ENCODE results near the gene MVB12B. TPM values are rescaled to one million over a fixed set of nuclear protein-coding genes. Genes with fewer than 3 reads are reported as not detected.

MVB12B gene
- total and polyA plus RNA-seq, 2 donors = 4.4 to 11.5 TPM

DNA sequence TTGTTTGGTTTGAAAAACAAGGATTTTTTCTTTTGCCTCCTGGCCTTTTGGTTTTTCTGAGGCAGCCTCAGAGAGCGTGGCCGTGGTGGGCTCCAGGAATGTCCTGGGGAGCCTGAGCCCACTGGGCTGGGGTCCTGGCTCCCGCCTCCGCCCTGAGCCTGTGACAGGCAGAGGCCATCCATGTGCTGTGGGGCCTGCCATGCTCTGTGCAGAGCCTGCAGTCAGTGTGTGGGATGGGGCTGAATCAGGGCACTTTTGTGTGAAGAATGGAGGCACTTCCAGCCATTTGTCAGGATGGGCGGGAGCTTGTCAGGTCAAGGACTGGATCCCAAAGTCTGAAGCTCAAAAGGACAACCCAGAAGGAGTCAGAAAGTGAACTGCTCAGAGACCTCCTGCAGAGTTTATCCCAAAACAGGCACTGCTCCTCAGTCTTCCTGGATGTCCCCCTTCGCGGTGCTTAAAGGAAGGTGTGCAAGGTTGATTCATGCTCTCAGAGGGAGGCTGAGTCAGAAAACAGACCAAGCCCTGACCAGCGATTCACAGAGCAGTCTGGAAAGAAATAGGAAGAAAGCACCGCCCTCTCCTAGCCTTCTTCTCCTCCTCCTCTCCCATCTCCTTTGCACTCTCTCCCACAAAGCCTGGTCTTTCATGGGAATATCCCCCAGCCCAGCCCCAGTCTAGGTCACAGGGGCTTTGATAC is 53.2 kb downstream of the MVB12B start:
- WGBS = 96% methylated on average over 9 of the region's 9 CpGs
- peaks cover 0 to 12% of the 10 kb centered on the region in 2 donors for H3K36me3 ChIP-seq (ENCODE audit: control insufficient read depth in 2 of 2, insufficient read depth in 2 of 2, low read length in 1 of 2)

GRCh38 chr9:126380447-126380846 is 53.8 kb downstream of the MVB12B start:
- 99% methylated on average over 10 of the region's 10 CpGs for WGBS
- DNase-seq (ENCODE audit: low read depth in 6 of 9, low spot score in 9 of 9) = no peak

More for the DNA sequence above, 53.2 kb downstream of the MVB12B start:
- Histone ChIP-seq H3K27me3 (ENCODE audit: control insufficient read depth in 2 of 2, insufficient read depth in 1 of 2, low read length in 1 of 2) (no peaks in the 10 kb centered on the region), H3K4me1 (ENCODE audit: control insufficient read depth in 2 of 2, insufficient read depth in 2 of 2, low read length in 2 of 2) (peaks cover 12 to 18% of the 10 kb centered on the region in 2 donors), H3K27ac (ENCODE audit: low read depth in 1 of 2, low read length in 1 of 2) (no peak overlapping the region), H3K4me3 (ENCODE audit: low read length in 2 of 2) (no peak overlapping the region), H3K9me3 (ENCODE audit: control insufficient read depth in 2 of 2, insufficient read depth in 1 of 2, low read length in 1 of 2) (no peaks in the 10 kb centered on the region)
- DNase-seq (ENCODE audit: low read depth in 6 of 9, low spot score in 9 of 9) = no peak

DNA sequence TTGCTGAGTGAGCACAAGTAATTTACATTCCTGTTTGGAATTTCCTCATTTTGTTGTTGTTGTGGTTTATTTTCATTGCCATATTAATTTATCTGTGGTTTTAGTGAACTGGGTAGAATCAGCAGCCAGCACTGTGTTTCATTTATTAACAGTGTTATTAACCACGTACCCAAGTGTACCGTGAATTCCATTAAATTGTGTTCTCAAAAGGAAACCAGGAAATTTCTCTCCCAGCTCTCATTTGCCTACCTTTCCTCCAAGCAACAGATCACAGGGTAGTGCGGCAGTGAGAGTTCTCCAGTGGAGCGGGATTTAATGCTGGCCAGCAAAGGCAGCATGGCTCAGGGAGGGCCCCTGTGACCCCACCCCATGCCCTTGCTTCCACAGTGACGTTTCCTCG is 54.6 kb downstream of the MVB12B start:
- H3K4me1 ChIP-seq (ENCODE audit: control insufficient read depth in 2 of 2, insufficient read depth in 2 of 2, low read length in 2 of 2) = peaks cover 5 to 9% of the 10 kb centered on the region in 2 donors
- no peaks in the 10 kb centered on the region for H3K27me3 ChIP-seq (ENCODE audit: control insufficient read depth in 2 of 2, insufficient read depth in 1 of 2, low read length in 1 of 2)
- H3K27ac ChIP-seq (ENCODE audit: low read depth in 1 of 2, low read length in 1 of 2) = no peak overlapping the region
- no peaks in the 10 kb centered on the region for H3K9me3 ChIP-seq (ENCODE audit: control insufficient read depth in 2 of 2, insufficient read depth in 1 of 2, low read length in 1 of 2)
- 89% methylated on average over 6 of the region's 6 CpGs for WGBS
- no peak for DNase-seq (ENCODE audit: low read depth in 6 of 9, low spot score in 9 of 9)
- no peak overlapping the region for H3K4me3 ChIP-seq (ENCODE audit: low read length in 2 of 2)
- H3K36me3 ChIP-seq (ENCODE audit: control insufficient read depth in 2 of 2, insufficient read depth in 2 of 2, low read length in 1 of 2) = peaks cover 0 to 16% of the 10 kb centered on the region in 2 donors

More at GRCh38 chr9:126380447-126380846, 53.8 kb downstream of the MVB12B start:
- Histone ChIP-seq H3K36me3 (ENCODE audit: control insufficient read depth in 2 of 2, insufficient read depth in 2 of 2, low read length in 1 of 2) (peaks cover 0 to 15% of the 10 kb centered on the region in 2 donors), H3K27ac (ENCODE audit: low read depth in 1 of 2, low read length in 1 of 2) (no peak overlapping the region), H3K9me3 (ENCODE audit: control insufficient read depth in 2 of 2, insufficient read depth in 1 of 2, low read length in 1 of 2) (no peaks in the 10 kb centered on the region), H3K4me3 (ENCODE audit: low read length in 2 of 2) (no peak overlapping the region), H3K4me1 (ENCODE audit: control insufficient read depth in 2 of 2, insufficient read depth in 2 of 2, low read length in 2 of 2) (peaks cover 9 to 15% of the 10 kb centered on the region in 2 donors), H3K27me3 (ENCODE audit: control insufficient read depth in 2 of 2, insufficient read depth in 1 of 2, low read length in 1 of 2) (no peaks in the 10 kb centered on the region)

- H3K27ac ChIP-seq (ENCODE audit: low read depth in 1 of 2, low read length in 1 of 2) = no peak overlapping the region
- peaks cover 0 to 4% of the 10 kb centered on the region in 2 donors for H3K4me1 ChIP-seq (ENCODE audit: control insufficient read depth in 2 of 2, insufficient read depth in 2 of 2, low read length in 2 of 2)
- no peaks in the 10 kb centered on the region for H3K27me3 ChIP-seq (ENCODE audit: control insufficient read depth in 2 of 2, insufficient read depth in 1 of 2, low read length in 1 of 2)
- H3K36me3 ChIP-seq (ENCODE audit: control insufficient read depth in 2 of 2, insufficient read depth in 2 of 2, low read length in 1 of 2) = peaks cover 0 to 23% of the 10 kb centered on the region in 2 donors
- H3K9me3 ChIP-seq (ENCODE audit: control insufficient read depth in 2 of 2, insufficient read depth in 1 of 2, low read length in 1 of 2) = no peaks in the 10 kb centered on the region
- DNase-seq (ENCODE audit: low read depth in 6 of 9, low spot score in 9 of 9) = no peak
- H3K4me3 ChIP-seq (ENCODE audit: low read length in 2 of 2) = no peak overlapping the region
- WGBS = 94% methylated on average over 3 of the region's 3 CpGs
Observed at GRCh38 chr9:126383406-126384046, 56.9 kb downstream of the MVB12B start.

DNA sequence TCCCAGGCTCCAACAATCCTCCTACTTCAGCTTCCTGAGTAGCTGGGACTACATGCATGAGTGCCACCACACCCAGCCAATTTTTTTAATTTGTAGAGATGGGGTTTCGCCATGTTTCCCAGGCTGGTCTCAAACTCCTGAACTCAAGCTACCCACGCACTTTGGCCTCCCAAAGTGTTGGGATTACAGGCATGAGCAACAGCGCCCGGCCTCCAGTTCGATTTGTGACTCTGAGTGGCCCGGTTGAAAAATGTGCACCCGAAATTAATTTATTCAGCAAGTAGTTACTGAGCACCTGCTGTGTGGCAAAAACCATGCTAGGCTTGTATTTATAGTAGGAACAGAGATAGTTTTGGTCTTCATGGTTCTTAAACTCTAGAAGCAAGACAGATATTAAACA is 58.3 kb downstream of the MVB12B start:
- H3K27me3 ChIP-seq (ENCODE audit: control insufficient read depth in 2 of 2, insufficient read depth in 1 of 2, low read length in 1 of 2) = no peaks in the 10 kb centered on the region
- H3K27ac ChIP-seq (ENCODE audit: low read depth in 1 of 2, low read length in 1 of 2) = no peak overlapping the region
- H3K4me1 ChIP-seq (ENCODE audit: control insufficient read depth in 2 of 2, insufficient read depth in 2 of 2, low read length in 2 of 2) = peaks cover 5 to 10% of the 10 kb centered on the region in 2 donors
- no peak overlapping the region for H3K4me3 ChIP-seq (ENCODE audit: low read length in 2 of 2)
- H3K9me3 ChIP-seq (ENCODE audit: control insufficient read depth in 2 of 2, insufficient read depth in 1 of 2, low read length in 1 of 2) = no peaks in the 10 kb centered on the region
- no peak for DNase-seq (ENCODE audit: low read depth in 6 of 9, low spot score in 9 of 9)
- H3K36me3 ChIP-seq (ENCODE audit: control insufficient read depth in 2 of 2, insufficient read depth in 2 of 2, low read length in 1 of 2) = peaks cover 0 to 23% of the 10 kb centered on the region in 2 donors
- WGBS = 99% methylated on average over 7 of the region's 7 CpGs

- Histone ChIP-seq H3K9me3 (ENCODE audit: control insufficient read depth in 2 of 2, insufficient read depth in 1 of 2, low read length in 1 of 2) (no peaks in the 10 kb centered on the region), H3K27ac (ENCODE audit: low read depth in 1 of 2, low read length in 1 of 2) (no peak overlapping the region), H3K36me3 (ENCODE audit: control insufficient read depth in 2 of 2, insufficient read depth in 2 of 2, low read length in 1 of 2) (peaks cover 0 to 23% of the 10 kb centered on the region in 2 donors), H3K4me3 (ENCODE audit: low read length in 2 of 2) (no peak overlapping the region), H3K4me1 (ENCODE audit: control insufficient read depth in 2 of 2, insufficient read depth in 2 of 2, low read length in 2 of 2) (peaks cover 9 to 11% of the 10 kb centered on the region in 2 donors), H3K27me3 (ENCODE audit: control insufficient read depth in 2 of 2, insufficient read depth in 1 of 2, low read length in 1 of 2) (no peaks in the 10 kb centered on the region)
- DNase-seq (ENCODE audit: low read depth in 6 of 9, low spot score in 9 of 9) = peak in 1 of 9 donors; percentile 28
- 90% methylated on average over 5 of the region's 5 CpGs for WGBS
Observed at GRCh38 chr9:126386088-126386487, 59.5 kb downstream of the MVB12B start.

GRCh38 chr9:126386776-126387175 is 60.1 kb downstream of the MVB12B start:
- WGBS = 95% methylated on average over 6 of the region's 6 CpGs
- Histone ChIP-seq H3K4me1 (ENCODE audit: control insufficient read depth in 2 of 2, insufficient read depth in 2 of 2, low read length in 2 of 2) (peaks cover 9 to 11% of the 10 kb centered on the region in 2 donors), H3K4me3 (ENCODE audit: low read length in 2 of 2) (no peak overlapping the region), H3K27ac (ENCODE audit: low read depth in 1 of 2, low read length in 1 of 2) (no peak overlapping the region), H3K27me3 (ENCODE audit: control insufficient read depth in 2 of 2, insufficient read depth in 1 of 2, low read length in 1 of 2) (no peaks in the 10 kb centered on the region), H3K36me3 (ENCODE audit: control insufficient read depth in 2 of 2, insufficient read depth in 2 of 2, low read length in 1 of 2) (peaks cover 0 to 24% of the 10 kb centered on the region in 2 donors), H3K9me3 (ENCODE audit: control insufficient read depth in 2 of 2, insufficient read depth in 1 of 2, low read length in 1 of 2) (no peaks in the 10 kb centered on the region)
- no peak for DNase-seq (ENCODE audit: low read depth in 6 of 9, low spot score in 9 of 9)

DNA sequence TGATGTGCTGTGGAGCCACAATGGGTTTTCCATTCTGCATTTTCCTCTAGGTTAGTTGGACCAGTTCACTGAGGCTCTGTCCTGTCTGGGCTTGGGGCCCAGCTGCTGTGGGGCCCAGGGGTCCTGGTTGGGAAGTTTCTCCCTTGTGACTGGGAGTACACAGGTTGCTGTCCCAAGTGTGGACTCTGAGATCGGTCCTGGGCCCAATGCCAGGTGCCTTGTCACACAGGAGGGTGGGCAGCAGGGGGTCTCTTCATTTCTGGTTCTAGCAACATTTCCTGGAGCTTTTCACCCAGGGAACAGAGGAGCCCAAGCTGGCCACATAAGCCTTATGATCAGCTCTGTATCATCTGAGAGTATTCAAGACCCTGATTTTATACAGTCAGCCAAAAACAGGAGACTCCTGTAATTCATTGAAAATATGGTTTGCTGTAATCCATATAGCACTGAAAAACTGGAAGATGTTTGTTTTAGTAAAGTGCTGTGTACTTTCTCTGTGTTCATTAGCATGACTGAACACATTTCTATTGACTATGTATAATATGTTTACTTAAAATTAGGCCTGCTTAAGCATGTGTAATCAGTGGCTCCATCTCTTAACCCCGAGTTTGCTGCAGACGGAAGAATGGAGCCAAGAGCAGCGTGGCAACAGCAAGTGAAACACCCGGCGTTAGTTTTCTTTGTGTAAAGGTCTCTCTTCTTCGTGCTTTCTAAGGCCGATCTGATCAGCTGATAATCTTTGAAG is 62.5 kb downstream of the MVB12B start:
- Histone ChIP-seq H3K27ac (ENCODE audit: low read depth in 1 of 2, low read length in 1 of 2) (peak overlapping the region in 1 of 2 donors; percentile 69), H3K27me3 (ENCODE audit: control insufficient read depth in 2 of 2, insufficient read depth in 1 of 2, low read length in 1 of 2) (no peaks in the 10 kb centered on the region), H3K4me1 (ENCODE audit: control insufficient read depth in 2 of 2, insufficient read depth in 2 of 2, low read length in 2 of 2) (peaks cover 24 to 31% of the 10 kb centered on the region in 2 donors), H3K36me3 (ENCODE audit: control insufficient read depth in 2 of 2, insufficient read depth in 2 of 2, low read length in 1 of 2) (peaks cover 7 to 31% of the 10 kb centered on the region in 2 donors), H3K4me3 (ENCODE audit: low read length in 2 of 2) (no peak overlapping the region), H3K9me3 (ENCODE audit: control insufficient read depth in 2 of 2, insufficient read depth in 1 of 2, low read length in 1 of 2) (no peaks in the 10 kb centered on the region)
- no peak for DNase-seq (ENCODE audit: low read depth in 6 of 9, low spot score in 9 of 9)
- 88% methylated on average over 8 of the region's 8 CpGs for WGBS

DNA sequence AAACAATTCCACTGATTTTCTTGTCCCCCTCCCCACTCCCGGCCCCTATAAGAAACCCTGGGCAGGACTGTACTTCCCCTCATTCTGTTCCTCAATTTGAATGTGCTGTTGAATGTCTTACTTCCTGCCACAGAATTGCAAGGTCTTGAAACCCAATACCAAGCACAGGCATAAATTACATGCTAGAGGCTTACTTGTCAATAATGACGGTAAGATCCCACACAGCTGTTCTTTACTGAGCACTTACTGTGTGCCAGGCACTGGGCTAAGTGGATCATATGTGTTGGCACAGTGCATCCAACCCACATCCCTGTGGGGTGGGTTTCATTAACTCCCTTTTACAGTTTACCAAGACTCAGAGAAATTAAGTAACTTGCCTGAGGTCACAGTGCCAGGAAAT is 63.4 kb downstream of the MVB12B start:
- no peak overlapping the region for H3K4me3 ChIP-seq (ENCODE audit: low read length in 2 of 2)
- peaks cover 27 to 38% of the 10 kb centered on the region in 2 donors for H3K4me1 ChIP-seq (ENCODE audit: control insufficient read depth in 2 of 2, insufficient read depth in 2 of 2, low read length in 2 of 2)
- H3K9me3 ChIP-seq (ENCODE audit: control insufficient read depth in 2 of 2, insufficient read depth in 1 of 2, low read length in 1 of 2) = no peaks in the 10 kb centered on the region
- H3K27me3 ChIP-seq (ENCODE audit: control insufficient read depth in 2 of 2, insufficient read depth in 1 of 2, low read length in 1 of 2) = no peaks in the 10 kb centered on the region
- 55% methylated on average over 2 of the region's 2 CpGs for WGBS
- H3K36me3 ChIP-seq (ENCODE audit: control insufficient read depth in 2 of 2, insufficient read depth in 2 of 2, low read length in 1 of 2) = peaks cover 7 to 28% of the 10 kb centered on the region in 2 donors
- H3K27ac ChIP-seq (ENCODE audit: low read depth in 1 of 2, low read length in 1 of 2) = no peak overlapping the region
- DNase-seq (ENCODE audit: low read depth in 6 of 9, low spot score in 9 of 9) = peak in 1 of 9 donors; percentile 36

Measured in thymus (tissue), 11 donors.